GM21360 (cell line): ENCODE measurements around the gene CTDP1.

Source experiments
- ATAC-seq: cut with Tn5 transposase; IDR thresholded peaks from one replicate; pipeline ENCODE4 v1.9.1; 2021; ENCODE audit warnings: mild to moderate bottlenecking, moderate library complexity; ENCODE audit not compliant: unreplicated experiment

The CTDP1 gene, protein sequence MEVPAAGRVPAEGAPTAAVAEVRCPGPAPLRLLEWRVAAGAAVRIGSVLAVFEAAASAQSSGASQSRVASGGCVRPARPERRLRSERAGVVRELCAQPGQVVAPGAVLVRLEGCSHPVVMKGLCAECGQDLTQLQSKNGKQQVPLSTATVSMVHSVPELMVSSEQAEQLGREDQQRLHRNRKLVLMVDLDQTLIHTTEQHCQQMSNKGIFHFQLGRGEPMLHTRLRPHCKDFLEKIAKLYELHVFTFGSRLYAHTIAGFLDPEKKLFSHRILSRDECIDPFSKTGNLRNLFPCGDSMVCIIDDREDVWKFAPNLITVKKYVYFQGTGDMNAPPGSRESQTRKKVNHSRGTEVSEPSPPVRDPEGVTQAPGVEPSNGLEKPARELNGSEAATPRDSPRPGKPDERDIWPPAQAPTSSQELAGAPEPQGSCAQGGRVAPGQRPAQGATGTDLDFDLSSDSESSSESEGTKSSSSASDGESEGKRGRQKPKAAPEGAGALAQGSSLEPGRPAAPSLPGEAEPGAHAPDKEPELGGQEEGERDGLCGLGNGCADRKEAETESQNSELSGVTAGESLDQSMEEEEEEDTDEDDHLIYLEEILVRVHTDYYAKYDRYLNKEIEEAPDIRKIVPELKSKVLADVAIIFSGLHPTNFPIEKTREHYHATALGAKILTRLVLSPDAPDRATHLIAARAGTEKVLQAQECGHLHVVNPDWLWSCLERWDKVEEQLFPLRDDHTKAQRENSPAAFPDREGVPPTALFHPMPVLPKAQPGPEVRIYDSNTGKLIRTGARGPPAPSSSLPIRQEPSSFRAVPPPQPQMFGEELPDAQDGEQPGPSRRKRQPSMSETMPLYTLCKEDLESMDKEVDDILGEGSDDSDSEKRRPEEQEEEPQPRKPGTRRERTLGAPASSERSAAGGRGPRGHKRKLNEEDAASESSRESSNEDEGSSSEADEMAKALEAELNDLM

DNA sequence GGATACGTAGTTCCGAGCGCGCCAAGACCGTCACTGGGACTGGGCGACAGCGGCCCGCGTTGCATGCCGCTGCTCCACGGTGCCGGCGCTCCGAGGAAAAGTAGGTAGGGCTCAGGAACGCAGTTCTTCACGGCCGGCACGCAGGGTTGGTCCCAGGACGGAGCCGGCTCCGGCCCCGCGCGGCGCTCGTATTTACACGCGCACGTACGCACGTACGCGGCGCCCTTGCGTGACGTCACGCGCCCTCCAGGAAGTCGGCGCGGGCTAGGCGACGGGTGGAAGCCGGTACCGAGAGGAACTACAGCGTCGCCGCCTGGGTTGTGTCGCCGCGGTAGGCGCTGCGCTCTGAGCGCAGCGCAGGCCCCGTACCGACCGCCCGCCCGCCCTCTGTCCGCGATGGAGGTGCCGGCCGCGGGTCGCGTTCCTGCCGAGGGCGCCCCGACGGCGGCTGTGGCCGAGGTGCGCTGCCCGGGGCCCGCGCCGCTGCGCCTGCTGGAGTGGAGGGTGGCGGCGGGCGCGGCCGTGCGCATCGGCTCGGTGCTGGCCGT, at the start of gene CTDP1:
Gene CTDP1 (plus strand): TSS at position 252 of the 548 bp plus-strand sequence. CDS start 145 bp downstream, at position 397.
- ATAC-seq, result peak; percentile 59

DNA sequence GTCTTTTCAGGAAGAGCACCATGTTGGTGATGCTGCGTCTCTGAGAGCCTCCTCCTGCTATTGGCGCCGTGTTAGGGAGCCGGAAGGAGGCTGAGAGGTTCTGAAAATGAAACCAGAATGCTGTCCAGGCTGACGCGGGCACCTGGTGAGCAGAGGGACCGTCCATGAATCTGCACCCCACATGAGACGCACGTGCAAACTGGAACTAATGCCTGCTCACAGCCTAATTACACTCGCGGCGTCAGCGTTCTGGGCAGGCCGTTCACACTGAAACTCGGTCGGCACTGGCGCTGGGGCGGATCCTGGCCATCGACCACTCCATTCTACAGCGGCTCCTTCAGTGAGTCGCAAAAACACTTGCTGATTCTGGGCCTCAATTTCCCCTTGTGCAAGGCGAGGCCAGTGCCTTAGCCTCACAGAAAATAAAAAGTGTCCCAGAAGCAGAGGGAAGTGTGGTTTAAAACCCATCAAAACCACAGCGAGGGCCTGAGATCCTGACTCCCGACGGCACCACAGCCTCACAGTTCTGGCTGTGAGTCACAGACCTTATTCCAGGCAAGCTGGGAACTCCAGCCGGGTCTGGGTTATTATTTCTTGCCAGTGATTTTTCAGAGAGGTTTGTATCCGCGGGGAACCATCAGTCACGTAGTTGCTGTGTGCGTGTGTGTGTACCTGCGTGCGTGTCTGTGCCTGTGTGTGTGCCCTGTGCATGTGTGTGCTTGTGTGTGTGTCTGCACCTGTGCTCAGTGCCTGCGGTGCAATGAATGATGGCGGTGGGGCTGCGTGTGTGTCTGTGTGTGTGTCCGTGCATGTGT, 49.1 kb upstream of the CTDP1 start:
- ATAC-seq, result no peak

DNA sequence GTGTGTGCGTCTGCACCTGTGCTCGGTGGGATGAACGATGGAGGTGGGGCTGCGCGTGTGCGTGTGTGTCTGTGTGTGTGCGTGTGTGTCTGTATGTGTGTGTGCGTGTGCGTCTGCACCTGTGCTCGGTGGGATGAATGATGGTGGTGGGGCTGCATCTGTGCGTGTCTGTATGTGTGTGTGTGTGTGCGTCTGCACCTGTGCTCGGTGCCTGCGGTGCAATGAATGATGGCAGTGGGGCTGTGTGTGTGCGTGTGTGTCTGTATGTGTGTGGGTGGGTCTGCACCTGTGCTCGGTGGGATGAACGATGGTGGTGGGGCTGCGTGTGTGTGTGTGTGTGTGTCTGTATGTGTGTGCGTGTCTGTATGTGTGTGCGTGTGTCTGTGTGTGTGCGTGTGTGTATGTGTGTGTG, 48.5 kb upstream of the CTDP1 start:
- ATAC-seq, result no peak

- no peak for ATAC-seq
These were observed 47.7 kb upstream of the CTDP1 start for GRCh38 chr18:79631761-79632446.

- ATAC-seq, result no peak
These were observed 46.8 kb upstream of the CTDP1 start for GRCh38 chr18:79632765-79633164.

GRCh38 chr18:79634186-79634585, 45.4 kb upstream of the CTDP1 start:
- no peak for ATAC-seq

DNA sequence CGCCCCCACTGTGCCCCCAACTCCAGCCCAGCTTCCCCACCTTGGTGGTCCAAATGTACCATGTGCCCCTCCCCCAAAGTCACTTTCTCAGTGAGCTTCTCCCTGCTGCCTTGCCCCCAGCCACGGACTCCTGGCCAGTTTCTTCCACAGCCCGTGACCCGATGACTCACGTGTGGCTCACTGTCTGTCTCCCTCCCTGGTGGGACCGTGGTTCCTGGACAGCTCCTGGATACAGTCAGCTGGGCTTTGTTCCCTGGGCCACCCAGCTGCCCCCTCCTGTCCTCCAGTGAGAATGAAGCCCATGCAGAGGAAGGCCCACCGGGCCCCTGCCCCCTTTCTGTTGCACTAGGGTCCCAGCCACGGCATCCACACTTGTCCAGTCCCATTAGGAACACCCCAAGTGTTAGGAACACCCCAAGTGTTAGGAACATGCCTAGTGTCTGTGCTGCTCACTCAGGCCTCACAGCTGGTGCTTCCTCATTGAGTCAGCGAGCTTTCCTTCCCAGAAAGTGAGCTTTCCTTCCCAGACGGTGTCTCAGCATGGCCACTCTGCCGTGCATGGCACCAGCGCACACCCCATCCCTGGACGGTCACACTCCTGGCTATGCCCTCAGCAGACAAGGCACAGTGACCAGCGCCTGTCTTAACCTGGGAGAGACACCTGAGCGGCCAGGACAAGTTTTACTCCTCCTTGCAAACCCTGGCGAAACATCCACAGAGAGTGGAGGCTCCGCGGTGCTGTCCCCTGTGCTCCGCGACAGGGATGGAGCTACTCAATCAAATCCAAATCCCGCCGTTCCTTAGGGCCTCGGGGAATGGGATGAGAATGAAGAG, 44.8 kb upstream of the CTDP1 start:
- ATAC-seq, result no peak

GRCh38 chr18:79635427-79635726, 44.2 kb upstream of the CTDP1 start:
- no peak for ATAC-seq

GRCh38 chr18:79637181-79637920, 42.3 kb upstream of the CTDP1 start:
- ATAC-seq, result no peak

DNA sequence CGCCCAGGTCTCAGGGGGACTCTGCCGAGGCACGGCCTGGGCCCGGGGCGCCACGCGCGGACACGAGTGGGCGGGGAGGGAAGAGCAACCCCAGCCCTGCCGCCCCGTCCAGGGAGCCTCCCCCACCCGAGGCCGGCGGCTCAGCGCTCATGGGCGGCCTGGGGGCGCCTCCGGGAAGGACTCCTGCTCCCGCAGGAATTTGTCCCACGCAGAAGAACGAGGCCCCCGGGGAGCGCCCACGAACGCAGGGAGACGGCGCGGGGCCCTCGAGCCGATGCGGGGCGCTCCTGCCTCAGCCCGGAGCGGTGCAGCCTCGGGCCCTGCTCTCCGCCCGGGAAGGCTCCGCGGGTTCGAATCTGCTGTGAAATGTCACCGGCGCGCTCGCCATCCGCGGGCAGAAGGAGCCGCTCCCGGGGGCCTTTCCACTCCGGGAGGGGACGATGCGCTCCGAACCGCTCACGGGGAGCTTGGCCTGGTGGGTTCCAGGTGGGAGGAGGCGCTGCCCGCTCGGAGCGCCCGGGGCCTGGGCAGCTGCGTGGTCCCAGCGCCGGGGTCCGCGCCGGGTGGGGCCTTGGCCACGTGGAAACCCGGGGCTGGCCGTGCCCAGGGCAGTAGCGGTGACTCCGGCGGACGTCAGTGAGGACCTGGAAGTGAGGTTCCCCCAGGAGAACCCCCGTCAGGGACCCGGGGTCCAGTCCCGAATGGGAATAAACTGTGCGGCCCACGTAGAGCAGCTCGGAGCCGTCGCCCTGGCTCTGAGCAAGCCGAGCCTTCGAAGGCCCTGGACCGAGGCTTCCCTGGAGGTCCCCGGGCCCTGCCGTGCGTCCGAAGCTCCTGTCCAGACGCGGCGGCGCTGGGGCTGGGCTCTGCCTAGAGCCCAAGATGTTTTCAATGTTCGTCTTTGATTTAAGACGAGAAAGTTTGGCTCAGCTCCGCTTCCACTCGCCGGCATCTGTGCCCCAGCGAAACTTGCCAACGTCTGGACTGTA, 41.4 kb upstream of the CTDP1 start:
- no peak for ATAC-seq

DNA sequence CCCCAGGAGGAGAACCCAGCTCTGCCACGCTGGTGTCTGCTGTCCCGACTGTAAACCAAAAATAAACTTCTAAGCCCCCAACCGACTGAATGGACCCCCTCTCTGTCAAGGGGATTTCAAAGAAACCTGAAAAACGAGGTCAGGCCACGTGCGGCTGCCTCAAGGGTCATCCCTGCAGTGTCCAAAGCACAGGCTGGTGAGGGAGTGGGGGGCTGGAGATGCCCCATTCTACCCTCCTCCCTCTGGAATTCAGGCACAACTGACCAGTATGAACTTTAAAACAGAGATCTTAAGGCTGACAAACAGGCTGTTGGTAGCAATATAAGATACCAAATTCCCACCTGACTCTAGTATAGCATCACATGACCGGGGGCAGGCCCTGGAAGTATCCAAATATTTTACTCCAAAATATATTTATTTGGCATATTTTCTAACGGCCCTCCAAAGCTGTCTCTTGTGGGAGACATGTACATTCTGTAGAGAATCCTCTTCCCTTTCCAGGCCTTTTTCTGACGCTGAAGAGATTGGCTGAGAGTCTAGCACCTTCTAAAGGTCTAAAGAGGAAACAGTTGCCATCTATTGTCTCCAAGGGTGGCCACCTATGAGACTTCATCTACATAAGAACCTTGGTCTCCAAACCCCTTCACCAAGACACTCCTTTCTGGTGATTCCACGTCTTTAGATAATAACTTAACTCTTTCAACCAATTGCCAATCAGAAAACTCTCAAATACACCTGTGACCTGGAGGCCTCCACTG, 40.4 kb upstream of the CTDP1 start:
- ATAC-seq, result no peak

DNA sequence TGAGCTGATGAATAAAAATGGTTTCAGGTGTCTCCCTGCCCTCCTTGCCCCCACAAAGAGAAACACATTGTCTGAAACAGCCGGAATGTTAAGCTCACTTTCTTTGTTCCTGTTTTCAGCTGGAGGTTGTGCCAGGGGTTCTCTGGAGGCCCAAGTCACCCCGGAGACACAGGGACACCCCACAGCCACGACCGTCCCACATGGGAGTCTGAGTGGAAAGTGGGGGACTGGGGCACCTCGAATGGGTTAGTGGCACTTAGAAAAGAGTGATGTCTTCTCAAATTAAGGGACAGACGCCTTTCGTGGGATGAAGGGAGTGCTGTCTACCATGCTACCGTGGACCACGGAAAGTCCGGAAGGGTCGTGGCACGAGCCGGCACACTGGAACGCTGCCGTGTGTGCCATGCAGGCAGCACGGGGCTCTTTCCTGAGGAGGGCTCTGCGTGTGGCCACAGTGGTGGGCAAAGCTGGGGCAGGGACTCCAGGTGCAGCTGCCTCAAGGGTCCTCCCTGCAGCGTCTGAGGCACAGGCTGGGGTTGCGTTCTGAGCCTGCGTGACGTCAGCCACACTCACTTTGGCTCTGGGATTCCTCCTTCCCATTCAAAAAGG, 39.4 kb upstream of the CTDP1 start:
- no peak for ATAC-seq

- no peak for ATAC-seq
These were observed 38.7 kb upstream of the CTDP1 start for GRCh38 chr18:79640875-79641274.

DNA sequence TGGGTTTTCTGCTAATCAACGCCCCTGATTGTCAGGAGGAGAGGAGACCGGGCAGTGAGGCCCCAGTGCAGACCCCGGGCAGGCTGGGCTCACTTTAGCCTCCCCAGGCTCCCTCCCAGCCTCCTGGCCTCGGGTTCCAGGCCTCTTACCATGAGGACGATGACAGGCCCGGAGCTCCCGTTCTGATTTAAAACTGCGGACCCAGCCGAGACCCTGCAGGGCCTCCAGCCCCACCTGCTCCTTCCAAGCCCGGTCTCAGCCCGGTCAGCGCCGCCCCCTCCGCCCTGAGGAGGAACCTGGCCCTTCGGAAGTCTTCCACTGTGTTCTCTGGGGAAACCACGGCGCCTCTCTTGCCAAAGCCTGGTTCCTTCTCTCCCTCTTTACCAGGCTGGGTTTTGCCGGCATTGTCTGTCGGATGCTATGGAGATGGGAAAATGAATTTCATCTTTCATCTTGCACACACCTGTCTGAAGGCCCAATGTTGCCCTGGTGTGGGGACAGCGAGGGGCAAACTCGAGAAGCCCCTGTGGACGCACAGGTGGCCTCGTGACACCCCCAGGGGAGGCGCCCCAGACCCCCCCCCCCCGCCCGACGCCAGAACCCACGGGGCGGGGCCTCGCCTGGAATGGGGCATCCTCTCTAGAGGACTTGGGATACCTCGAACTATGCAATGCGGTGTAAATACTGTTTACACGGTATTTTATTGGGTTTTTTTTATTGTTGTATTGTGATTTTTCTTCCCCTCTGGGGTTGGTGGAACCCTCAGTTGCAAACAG, 37.7 kb upstream of the CTDP1 start:
- ATAC-seq, result no peak

DNA sequence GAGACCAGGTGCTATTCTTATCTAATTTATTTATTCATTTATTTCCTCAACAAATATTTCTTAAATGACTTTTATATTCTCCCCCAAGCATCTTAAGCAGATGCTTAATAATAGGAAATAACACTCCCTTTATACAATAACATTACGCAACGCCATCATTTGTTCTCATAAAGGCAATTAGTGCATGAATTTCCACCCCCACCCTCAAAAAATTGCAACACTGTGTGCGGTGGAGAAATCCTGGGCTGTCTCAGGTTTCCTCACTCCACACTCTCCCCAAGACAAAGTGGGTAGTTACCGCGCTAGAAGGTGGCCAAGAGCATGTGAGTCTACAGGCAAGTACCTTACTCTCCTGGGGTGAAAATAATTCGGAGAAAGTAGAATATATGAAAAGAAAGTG, 37.0 kb upstream of the CTDP1 start:
- ATAC-seq, result no peak
